CD4-positive, CD25-positive, alpha-beta regulatory T cell (primary cell): ENCODE measurements around the gene KPNA1. TPM values are rescaled to one million over a fixed set of nuclear protein-coding genes. Genes with fewer than 3 reads are reported as not detected.

Source experiments
- ATAC-seq, 2 donors: fragments of 150-1000 bp; cut with Tn5 transposase; one replicate each; pipeline ENCODE4 v1.10.0; 2021; ENCODE audit warnings: low read depth in 2 of 2, moderate number of reproducible peaks in 2 of 2, moderate library complexity in 1 of 2
- DNase-seq, 3 donors: peaks; one replicate each; pipeline versions ENCODE4 v3.0.0 to v3.0.0-alpha.2; 2012 to 2022; ENCODE audit warnings: mixed read lengths in 1 of 3
- H3K27ac ChIP-seq: one replicate; pipeline ENCODE4 v1.7.0; 2013; ENCODE audit warnings: mild to moderate bottlenecking, low read length; ENCODE audit not compliant: insufficient read depth, poor library complexity, severe bottlenecking
- H3K27me3 ChIP-seq: one replicate; pipeline ENCODE4 v1.7.0; 2013; ENCODE audit warnings: low read length; ENCODE audit not compliant: control insufficient read depth, insufficient read depth
- H3K36me3 ChIP-seq: one replicate; pipeline ENCODE4 v1.7.0; 2013; ENCODE audit warnings: mild to moderate bottlenecking, low read length, moderate library complexity; ENCODE audit not compliant: control insufficient read depth, insufficient read depth
- H3K4me1 ChIP-seq: 2 replicates; pipeline ENCODE4 v1.7.0; 2013; ENCODE audit warnings: mild to moderate bottlenecking, low read length; ENCODE audit not compliant: insufficient read depth, control insufficient read depth, poor library complexity, severe bottlenecking
- H3K4me3 ChIP-seq: one replicate; pipeline ENCODE4 v1.7.0; 2013; ENCODE audit warnings: low read depth, mild to moderate bottlenecking, low read length, moderate library complexity
- H3K9me3 ChIP-seq, 2 experiments: 1 replicate in 1 of 2; 2 replicates in 1 of 2; pipeline ENCODE4 v1.7.0; 2013; ENCODE audit warnings: low read length in 2 of 2, mild to moderate bottlenecking in 1 of 2, moderate library complexity in 1 of 2; ENCODE audit not compliant: control insufficient read depth in 2 of 2
- H3K27ac Mint-ChIP-seq, 3 donors: one replicate each; pipeline ENCODE4 v1.8.0; 2020 to 2022; ENCODE audit warnings: mild to moderate bottlenecking in 3 of 3, mixed read lengths in 3 of 3, moderate library complexity in 2 of 3
- H3K27me3 Mint-ChIP-seq: one replicate; pipeline ENCODE4 v1.8.0; 2022; ENCODE audit warnings: mild to moderate bottlenecking, mixed read lengths
- H3K36me3 Mint-ChIP-seq: one replicate; pipeline ENCODE4 v1.8.0; 2020; ENCODE audit warnings: mixed read lengths
- H3K4me1 Mint-ChIP-seq, 4 donors: one replicate each; pipeline ENCODE4 v1.8.0; 2020 to 2022; ENCODE audit warnings: mixed read lengths in 4 of 4, mild to moderate bottlenecking in 1 of 4
- H3K4me3 Mint-ChIP-seq, 4 donors: one replicate each; pipeline ENCODE4 v1.8.0; 2020 to 2022; ENCODE audit warnings: mild to moderate bottlenecking in 4 of 4, mixed read lengths in 4 of 4, moderate library complexity in 3 of 4
- H3K9me3 Mint-ChIP-seq, 7 donors: one replicate each; pipeline ENCODE4 v1.8.0; 2020 to 2022; ENCODE audit warnings: mixed read lengths in 7 of 7, mild to moderate bottlenecking in 3 of 7, moderate library complexity in 2 of 7
- polyA plus RNA-seq, 4 donors: library from polyadenylated mRNA; unstranded; fragments of 300-500 nt; fragmentation: Illumina TruSeq; gene quantifications; one replicate each; pipeline ENCODE4 v1.2.3, GENCODE V29; 2021
- total RNA-seq: library from RNA; stranded (reverse); gene quantifications from one replicate; pipeline ENCODE4 v1.2.3, GENCODE V29; 2022

The KPNA1 gene
- total RNA-seq (57.8 TPM), polyA plus RNA-seq (10 to 100 TPM; 41.4 to 50.0 (median 43.8) TPM)

- H3K4me1 ChIP-seq: peaks cover 25% of the 10 kb centered on the region
- ATAC-seq (peak; percentile 89 to 90), DNase-seq (peak; percentile 79 to 92 (median 90))
- H3K4me3 Mint-ChIP-seq: peak within 1 kb of the TSS; percentile 90 to 96 (median 92)
- peaks cover 34 to 55% (median 40%) of the 10 kb centered on the region in 4 donors for H3K4me1 Mint-ChIP-seq
- H3K36me3 ChIP-seq: no peaks in the 10 kb centered on the region
- no peaks in the 10 kb centered on the region for H3K27me3 ChIP-seq
- H3K27ac Mint-ChIP-seq: peak within 1 kb of the TSS; percentile 94 to 97 (median 95)
- H3K9me3 ChIP-seq: no peaks in the 10 kb centered on the region
- peaks cover 0 to 2% (median 0%) of the 10 kb centered on the region in 7 donors for H3K9me3 Mint-ChIP-seq
- peaks cover 14% of the 10 kb centered on the region for H3K27me3 Mint-ChIP-seq
- peaks cover 9% of the 10 kb centered on the region for H3K36me3 Mint-ChIP-seq
- H3K27ac ChIP-seq: peak within 1 kb of the TSS; percentile 97
- peak within 1 kb of the TSS; percentile 90 for H3K4me3 ChIP-seq
Observed at GRCh38 chr3:122514123-122515019, at the start of gene KPNA1. TSS of gene KPNA1 (minus strand) at chr3:122514939. CDS start at chr3:122496565, 18,374 bp downstream.

- H3K9me3 Mint-ChIP-seq: no peaks in the 10 kb centered on the region
- peak; percentile 87 to 92 for ATAC-seq
- H3K4me1 ChIP-seq: peaks cover 51% of the 10 kb centered on the region
Observed at GRCh38 chr3:122564155-122564912, 49.6 kb upstream of the KPNA1 start, which contains the start of the genes DTX3L and PARP9. TSS of gene DTX3L (plus strand) at chr3:122564338. CDS start at chr3:122564427, 89 bp downstream. TSS of gene PARP9 (minus strand) at chr3:122564300. CDS start at chr3:122559620, 4,680 bp downstream.

GRCh38 chr3:122563717-122564025 lies 48.9 kb upstream of the KPNA1 start:
- peak overlapping the region; percentile 81 for H3K27ac ChIP-seq
- Mint-ChIP-seq H3K36me3 (peaks cover 29% of the 10 kb centered on the region), H3K27me3 (no peaks in the 10 kb centered on the region), H3K4me3 (peak overlapping the region; percentile 89 to 99 (median 98)), H3K4me1 (peaks cover 32 to 76% (median 64%) of the 10 kb centered on the region in 4 donors), H3K27ac (peak overlapping the region; percentile 91 to 99 (median 95)), H3K9me3 (no peaks in the 10 kb centered on the region)
- H3K27me3 ChIP-seq: no peaks in the 10 kb centered on the region
- H3K36me3 ChIP-seq: peaks cover 36% of the 10 kb centered on the region
- peaks cover 51% of the 10 kb centered on the region for H3K4me1 ChIP-seq
- H3K9me3 ChIP-seq: no peaks in the 10 kb centered on the region
- H3K4me3 ChIP-seq: peak overlapping the region; percentile 97
- DNase-seq: peak in 1 of 3 donors; percentile 41
- ATAC-seq: no peak

More at GRCh38 chr3:122564155-122564912, 49.6 kb upstream of the KPNA1 start, which contains the start of the genes DTX3L and PARP9:
- H3K27me3 Mint-ChIP-seq: no peaks in the 10 kb centered on the region
- DNase-seq: peak; percentile 71 to 89 (median 77)
- H3K36me3 ChIP-seq: peaks cover 36% of the 10 kb centered on the region
- no peaks in the 10 kb centered on the region for H3K9me3 ChIP-seq
- peak within 1 kb of the TSS; percentile 89 to 99 (median 98) for H3K4me3 Mint-ChIP-seq
- H3K27ac ChIP-seq: peak within 1 kb of the TSS; percentile 81
- H3K4me1 Mint-ChIP-seq: peaks cover 38 to 82% (median 70%) of the 10 kb centered on the region in 4 donors
- H3K36me3 Mint-ChIP-seq: peaks cover 30% of the 10 kb centered on the region
- H3K27ac Mint-ChIP-seq: peak within 1 kb of the TSS; percentile 91 to 99 (median 95)
- peak within 1 kb of the TSS; percentile 97 for H3K4me3 ChIP-seq
- no peaks in the 10 kb centered on the region for H3K27me3 ChIP-seq

- Mint-ChIP-seq H3K27me3 (no peaks in the 10 kb centered on the region), H3K9me3 (no peaks in the 10 kb centered on the region), H3K4me1 (peaks cover 27 to 70% (median 59%) of the 10 kb centered on the region in 4 donors), H3K4me3 (peak overlapping the region; percentile 89 to 99 (median 98)), H3K27ac (peak overlapping the region; percentile 91 to 99 (median 95)), H3K36me3 (peaks cover 27% of the 10 kb centered on the region)
- Histone ChIP-seq H3K4me3 (peak overlapping the region; percentile 97), H3K36me3 (peaks cover 36% of the 10 kb centered on the region), H3K27me3 (no peaks in the 10 kb centered on the region), H3K27ac (peak overlapping the region; percentile 81), H3K9me3 (no peaks in the 10 kb centered on the region), H3K4me1 (peaks cover 51% of the 10 kb centered on the region)
- peak in 1 of 3 donors; percentile 16 for DNase-seq
- no peak for ATAC-seq
Observed at GRCh38 chr3:122562923-122563716, 48.4 kb upstream of the KPNA1 start.

- peaks cover 33% of the 10 kb centered on the region for H3K36me3 Mint-ChIP-seq
Observed at GRCh38 chr3:122560680-122561079, 45.9 kb upstream of the KPNA1 start.

GRCh38 chr3:122559906-122560305 lies 45.2 kb upstream of the KPNA1 start:
- peak overlapping the region in 2 of 4 donors; percentile 35 to 40 for H3K4me3 Mint-ChIP-seq
- ATAC-seq: no peak
- H3K27me3 Mint-ChIP-seq: no peaks in the 10 kb centered on the region
- peaks cover 17 to 56% (median 42%) of the 10 kb centered on the region in 4 donors for H3K4me1 Mint-ChIP-seq
- peaks cover 41% of the 10 kb centered on the region for H3K36me3 Mint-ChIP-seq
- H3K27ac Mint-ChIP-seq: peak overlapping the region; percentile 5 to 73 (median 38)
- no peak for DNase-seq
- H3K36me3 ChIP-seq: peaks cover 47% of the 10 kb centered on the region
- no peaks in the 10 kb centered on the region for H3K27me3 ChIP-seq
- H3K9me3 Mint-ChIP-seq: no peaks in the 10 kb centered on the region
- no peak overlapping the region for H3K27ac ChIP-seq
- H3K9me3 ChIP-seq: no peaks in the 10 kb centered on the region
- H3K4me3 ChIP-seq: no peak overlapping the region
- peaks cover 32% of the 10 kb centered on the region for H3K4me1 ChIP-seq

More at GRCh38 chr3:122560680-122561079, 45.9 kb upstream of the KPNA1 start:
- H3K4me3 ChIP-seq: no peak overlapping the region
- Mint-ChIP-seq H3K9me3 (no peaks in the 10 kb centered on the region), H3K27ac (peak overlapping the region in 2 of 3 donors; percentile 70 to 73), H3K4me3 (peak overlapping the region; percentile 5 to 76 (median 36)), H3K27me3 (no peaks in the 10 kb centered on the region), H3K4me1 (peaks cover 17 to 59% (median 42%) of the 10 kb centered on the region in 4 donors)
- no peaks in the 10 kb centered on the region for H3K9me3 ChIP-seq
- ATAC-seq (peak; percentile 29 to 32), DNase-seq (peak; percentile 28 to 85 (median 67))
- no peaks in the 10 kb centered on the region for H3K27me3 ChIP-seq
- H3K4me1 ChIP-seq: peaks cover 40% of the 10 kb centered on the region
- peaks cover 40% of the 10 kb centered on the region for H3K36me3 ChIP-seq
- H3K27ac ChIP-seq: no peak overlapping the region
